SU-DHL-6 (cell line): ENCODE measurements around the gene RPS19.

Source experiments
- CTCF ChIP-seq: fragments of 200-600 bp; sonication (generic); IDR thresholded peaks from one replicate; pipeline ENCODE4 v1.5.1; 2017; ENCODE audit warnings: antibody characterized with exemption, mild to moderate bottlenecking, low read length, moderate library complexity; ENCODE audit not compliant: insufficient read depth, poor library complexity, severe bottlenecking
- EZH2phosphoT487 ChIP-seq: fragments of 200-600 bp; sonication (generic), shearing (Covaris generic); conservative IDR thresholded peaks from 2 replicates; pipeline ENCODE4 v1.6.1; 2018; ENCODE audit warnings: mild to moderate bottlenecking, antibody characterized with exemption, low read length, moderate library complexity, mixed read lengths

GRCh38 chr19:41920882-41921576 lies 61.0 kb downstream of the RPS19 start:
- TF ChIP-seq CTCF (no peak), EZH2phosphoT487 (no peak)
